ENCODE results near the gene ZBTB14.

DNA sequence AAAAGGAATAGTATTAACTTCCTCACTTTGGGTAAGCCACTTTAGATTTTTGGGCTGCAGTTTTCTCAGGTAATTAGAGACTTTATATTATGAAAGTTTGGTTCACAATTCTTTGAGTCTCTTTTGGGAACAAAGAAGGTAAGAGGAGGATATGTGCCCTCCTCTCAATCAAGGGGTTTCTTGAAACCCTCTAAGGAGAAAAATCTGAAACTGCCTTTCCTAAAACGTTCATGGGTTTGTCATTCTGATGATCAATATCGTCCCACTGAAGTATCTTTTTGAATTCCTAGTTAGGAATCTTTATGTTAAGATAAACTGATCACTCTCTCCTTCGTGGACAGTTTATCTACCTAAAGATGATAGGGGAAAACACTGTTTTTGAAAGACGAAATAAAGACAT lies 56.1 kb downstream of the ZBTB14 start:
- TF ChIP-seq, protein P1, sequence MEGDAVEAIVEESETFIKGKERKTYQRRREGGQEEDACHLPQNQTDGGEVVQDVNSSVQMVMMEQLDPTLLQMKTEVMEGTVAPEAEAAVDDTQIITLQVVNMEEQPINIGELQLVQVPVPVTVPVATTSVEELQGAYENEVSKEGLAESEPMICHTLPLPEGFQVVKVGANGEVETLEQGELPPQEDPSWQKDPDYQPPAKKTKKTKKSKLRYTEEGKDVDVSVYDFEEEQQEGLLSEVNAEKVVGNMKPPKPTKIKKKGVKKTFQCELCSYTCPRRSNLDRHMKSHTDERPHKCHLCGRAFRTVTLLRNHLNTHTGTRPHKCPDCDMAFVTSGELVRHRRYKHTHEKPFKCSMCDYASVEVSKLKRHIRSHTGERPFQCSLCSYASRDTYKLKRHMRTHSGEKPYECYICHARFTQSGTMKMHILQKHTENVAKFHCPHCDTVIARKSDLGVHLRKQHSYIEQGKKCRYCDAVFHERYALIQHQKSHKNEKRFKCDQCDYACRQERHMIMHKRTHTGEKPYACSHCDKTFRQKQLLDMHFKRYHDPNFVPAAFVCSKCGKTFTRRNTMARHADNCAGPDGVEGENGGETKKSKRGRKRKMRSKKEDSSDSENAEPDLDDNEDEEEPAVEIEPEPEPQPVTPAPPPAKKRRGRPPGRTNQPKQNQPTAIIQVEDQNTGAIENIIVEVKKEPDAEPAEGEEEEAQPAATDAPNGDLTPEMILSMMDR (IDR thresholded peaks at IDR 0.05): no peak
- TF ChIP-seq POLR2A (IDR thresholded peaks at IDR 0.05): no peak

Measured in thyroid gland (tissue), 4 donors.